NCI-H2196 treated with DMSO at 0.1 percent for 48 hours (cell line): Measurements from ENCODE around the gene TRIM72.
A peak's percentile ranks its signal among the peaks of the same experiment; 100 is the strongest.
"Not testable (repeated sequence)": the region's sequence is repeated elsewhere in the genome, so short reads cannot be mapped to it uniquely, and the experiment has no call there.

Source experiments
- DNase-seq: peaks from one replicate; lab custom pipeline; 2025; ENCODE audit not compliant: unreplicated experiment; lab: John Stamatoyannopoulos, UW

Gene TRIM72

GRCh38 chr16:31213877-31214707 lies at the start of gene TRIM72:
Gene TRIM72, plus strand, starts transcription at chr16:31214119. Its CDS starts 620 bp downstream, at chr16:31214739.
- DNase-seq = no peak

GRCh38 chr16:31167315-31167714 lies 46.6 kb upstream of the TRIM72 start:
- DNase-seq = no peak

- no peak for DNase-seq
These were observed 45.1 kb upstream of the TRIM72 start for GRCh38 chr16:31168848-31169247.

GRCh38 chr16:31170048-31170447 lies 43.9 kb upstream of the TRIM72 start:
- DNase-seq = not testable (repeated sequence)

- DNase-seq = peak; percentile 28
These were observed 36.8 kb upstream of the TRIM72 start for GRCh38 chr16:31177136-31177535.

- DNase-seq = no peak
These were observed 34.6 kb upstream of the TRIM72 start for GRCh38 chr16:31179219-31179746.

GRCh38 chr16:31179747-31180459 lies 34.0 kb upstream of the TRIM72 start, which contains the start of gene FUS:
Gene FUS, plus strand, starts transcription at chr16:31180139. Its CDS starts 76 bp downstream, at chr16:31180215.
- DNase-seq = peak; percentile 57

- DNase-seq = no peak
These were observed 32.7 kb upstream of the TRIM72 start for GRCh38 chr16:31181102-31181830.

- DNase-seq = no peak
These were observed 31.5 kb upstream of the TRIM72 start for GRCh38 chr16:31182391-31182790.

GRCh38 chr16:31183432-31184428 lies 30.2 kb upstream of the TRIM72 start:
- no peak for DNase-seq

- no peak for DNase-seq
These were observed 29.0 kb upstream of the TRIM72 start for GRCh38 chr16:31184888-31185287.

- no peak for DNase-seq
These were observed 28.6 kb upstream of the TRIM72 start for GRCh38 chr16:31185339-31185738.

GRCh38 chr16:31186176-31186575 lies 27.7 kb upstream of the TRIM72 start:
- DNase-seq = no peak

- DNase-seq = no peak
These were observed 26.8 kb upstream of the TRIM72 start for GRCh38 chr16:31186930-31187807.

GRCh38 chr16:31187808-31188189 lies 26.1 kb upstream of the TRIM72 start:
- no peak for DNase-seq

- no peak for DNase-seq
These were observed 25.2 kb upstream of the TRIM72 start for GRCh38 chr16:31188450-31189411.

- no peak for DNase-seq
These were observed 24.5 kb upstream of the TRIM72 start for GRCh38 chr16:31189412-31189778.

- no peak for DNase-seq
These were observed 23.9 kb upstream of the TRIM72 start for GRCh38 chr16:31190061-31190460.
